Stimulated activated CD8-positive, alpha-beta memory T cell treated with anti-CD3 and anti-CD28 coated beads, Interleukin-7, amount 100 ng/mL, for 48 hours (primary cell): ENCODE measurements around the gene METTL3.
A peak's percentile ranks its signal among the peaks of the same experiment; 100 is the strongest.

ENCODE experiments used
- DNase-seq, 2 donors: peaks; one replicate each; pipeline ENCODE4 v3.0.0-alpha.2; 2020; ENCODE audit warnings: low read depth in 1 of 2; ENCODE audit errors: extremely low read depth in 1 of 2

The METTL3 gene

DNA sequence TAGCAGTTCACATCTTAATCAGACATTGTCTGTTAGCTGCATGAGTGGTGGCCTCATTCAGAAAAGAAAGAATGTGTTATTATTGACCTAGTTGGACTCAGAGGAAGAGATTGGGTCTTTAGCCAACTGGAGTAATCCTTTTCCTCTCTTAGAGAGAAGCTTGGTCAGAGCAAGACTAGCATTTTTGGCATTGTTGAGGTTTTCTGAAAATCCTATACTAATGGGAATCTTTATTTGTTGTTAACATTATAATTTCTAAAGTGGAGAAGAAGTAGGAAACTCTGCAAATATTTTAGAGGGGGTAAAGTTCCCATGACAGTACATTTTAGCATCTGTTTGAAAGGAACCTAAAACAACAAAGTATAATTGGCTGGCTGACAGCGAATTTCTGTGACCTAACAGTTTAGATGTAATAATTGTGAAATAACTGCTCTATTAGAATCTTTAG, 24.5 kb downstream of the METTL3 start:
- DNase-seq: no peak

DNA sequence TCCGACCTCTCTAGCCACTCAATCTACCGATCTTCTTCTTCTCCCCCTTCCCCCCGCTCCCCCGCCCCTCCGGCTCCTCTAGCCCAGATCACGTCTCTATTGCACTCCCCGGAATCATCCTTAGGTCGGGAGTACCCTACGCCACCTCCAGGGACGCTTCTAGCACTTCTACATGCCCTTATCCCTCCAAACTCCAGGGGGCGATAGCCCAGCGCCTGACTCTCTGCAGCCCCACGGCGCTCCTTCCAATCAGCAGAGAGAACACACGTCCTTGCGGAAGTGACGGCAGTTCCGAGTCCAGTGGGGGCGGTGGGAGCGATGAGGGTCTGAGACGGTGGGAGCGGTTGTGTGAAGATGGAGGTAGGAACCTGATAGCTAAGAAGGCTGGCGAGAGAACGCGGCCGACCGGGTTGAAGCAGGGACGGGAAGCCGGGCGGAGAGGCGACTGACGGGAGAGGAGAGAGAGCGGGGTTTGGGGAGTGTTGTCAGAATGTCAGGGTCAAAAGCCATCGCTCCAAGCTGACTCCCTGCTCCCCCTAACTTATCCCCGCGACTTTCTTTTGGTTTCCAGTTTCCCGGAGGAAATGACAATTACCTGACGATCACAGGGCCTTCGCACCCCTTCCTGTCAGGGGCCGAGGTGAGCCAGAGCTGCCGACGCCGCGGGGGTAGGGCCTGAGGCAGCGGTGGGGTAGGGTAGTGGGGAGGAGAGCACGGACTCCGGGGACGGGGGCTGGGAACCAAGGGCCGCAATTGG, 34.0 kb downstream of the METTL3 start, which contains the start of the genes RAB2B and TOX4:
Gene RAB2B, minus strand, starts transcription at position 35 of the 757 bp plus-strand sequence. CDS start 87 bp downstream, outside the sequence.
Gene TOX4, plus strand, starts transcription at position 271 of the 757 bp plus-strand sequence. Its CDS starts 84 bp downstream, at position 355.
- peak; percentile 82 to 95 for DNase-seq

DNA sequence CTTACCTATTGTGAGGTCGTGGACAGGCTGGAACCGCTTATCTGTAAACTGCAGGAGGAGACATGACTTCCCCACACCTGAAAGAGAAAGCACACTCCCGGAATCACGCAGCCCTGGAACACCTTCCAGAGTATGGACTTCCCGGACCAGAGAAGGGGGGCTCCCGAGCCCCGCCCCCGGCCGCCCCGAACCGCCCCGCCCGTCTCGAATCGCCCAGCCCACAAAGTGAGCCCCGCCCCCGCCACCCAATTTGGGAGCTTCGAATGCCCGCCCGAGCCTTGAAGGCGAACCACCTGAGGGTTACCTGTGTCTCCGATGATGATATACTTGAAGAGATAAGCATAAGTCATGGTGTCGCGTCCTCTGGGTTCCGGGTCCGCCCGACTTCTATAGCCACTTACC, 34.6 kb downstream of the METTL3 start:
- DNase-seq: no peak

DNA sequence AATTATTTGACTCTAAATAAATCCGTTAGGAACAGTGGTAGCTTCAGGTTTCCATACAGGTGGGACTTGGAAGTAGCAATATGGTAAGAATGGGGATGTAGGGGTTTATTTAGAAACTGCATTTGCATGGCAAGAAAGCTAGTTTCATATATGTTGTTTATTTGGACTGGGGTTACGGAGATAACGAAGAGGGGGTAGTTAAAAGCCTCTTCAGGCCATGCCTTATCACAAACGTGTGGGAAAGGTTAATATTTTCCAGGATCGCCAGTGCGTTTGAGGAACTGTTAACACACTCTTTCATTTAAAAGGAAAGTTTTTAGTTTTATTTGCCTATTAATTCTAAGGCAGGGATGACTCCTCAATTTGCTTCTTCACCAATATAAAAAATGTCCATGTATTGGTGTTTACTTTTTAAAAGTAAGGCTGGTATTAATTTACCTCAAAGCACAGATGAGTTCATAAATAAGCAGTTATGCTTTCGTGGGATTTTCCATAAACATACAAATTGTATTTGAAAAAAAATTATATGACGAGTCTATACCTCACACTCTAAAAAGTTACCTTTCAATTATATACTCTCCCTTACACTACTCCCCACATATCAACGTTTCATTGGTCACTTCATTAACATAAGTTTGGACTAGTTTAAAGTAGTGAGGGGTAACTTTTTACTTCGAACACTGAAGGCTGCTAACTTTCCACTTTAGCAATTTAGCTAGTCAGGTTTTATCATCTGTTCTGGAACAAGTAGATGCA, 35.2 kb downstream of the METTL3 start:
- no peak for DNase-seq

DNA sequence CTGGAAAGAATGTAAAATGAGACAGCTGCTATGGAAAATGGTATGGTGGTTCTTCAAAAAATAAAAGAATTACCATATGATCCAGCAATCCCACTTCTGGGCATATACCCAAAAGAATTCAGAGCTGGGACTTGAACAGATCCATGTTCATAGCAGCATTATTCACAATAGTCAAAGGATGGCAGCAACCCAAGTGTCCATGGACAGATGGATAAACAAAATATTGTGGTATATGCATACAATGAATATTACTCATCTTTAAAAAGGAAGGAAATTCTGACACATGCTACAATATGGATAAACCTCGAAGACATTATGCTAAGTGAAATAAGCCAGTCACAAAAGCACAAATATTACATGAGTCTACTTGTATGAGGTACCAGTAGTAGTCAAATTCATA, 43.5 kb downstream of the METTL3 start:
- no peak for DNase-seq

DNA sequence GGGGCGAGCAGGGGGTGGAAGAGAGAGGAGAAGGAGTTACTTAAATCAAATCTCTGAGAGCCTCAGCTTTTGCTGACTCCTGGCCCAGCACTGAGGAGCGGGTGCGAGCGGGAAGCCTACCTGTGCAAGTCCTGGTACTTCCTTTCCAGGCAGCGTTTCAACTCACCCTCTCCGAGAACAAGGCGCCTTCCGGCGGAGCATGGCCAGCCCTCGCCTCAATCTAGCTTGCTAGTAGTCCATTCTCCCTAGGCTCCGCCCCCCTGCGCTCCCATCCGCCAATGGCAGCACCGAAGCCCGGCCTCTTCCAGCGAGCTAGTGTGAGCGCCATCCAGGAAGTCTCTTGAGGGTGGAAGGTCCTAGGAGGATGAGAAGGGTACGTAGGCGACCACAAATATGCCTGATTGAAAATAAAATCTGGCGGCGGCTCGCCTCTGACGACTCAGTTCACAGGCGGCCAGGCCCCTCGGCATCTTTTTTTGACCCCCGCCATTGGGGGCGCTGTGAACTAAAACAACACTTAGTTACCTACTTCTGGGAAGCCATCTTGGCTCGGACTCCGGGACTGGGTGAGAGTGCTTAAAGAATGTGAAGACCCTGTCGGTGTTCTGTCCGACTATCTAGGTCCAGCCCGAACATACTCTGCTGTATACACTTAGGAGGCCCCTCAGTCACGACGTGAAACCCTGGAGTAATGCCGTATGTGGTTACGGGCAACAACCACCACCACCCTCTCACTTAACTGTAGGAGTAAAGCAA, 55.0 kb downstream of the METTL3 start, which contains the start of gene CHD8:
Gene CHD8, minus strand, starts transcription at position 212 of the 756 bp plus-strand sequence. CDS start 24,480 bp downstream, outside the sequence.
- peak; percentile 97 to 100 for DNase-seq

DNA sequence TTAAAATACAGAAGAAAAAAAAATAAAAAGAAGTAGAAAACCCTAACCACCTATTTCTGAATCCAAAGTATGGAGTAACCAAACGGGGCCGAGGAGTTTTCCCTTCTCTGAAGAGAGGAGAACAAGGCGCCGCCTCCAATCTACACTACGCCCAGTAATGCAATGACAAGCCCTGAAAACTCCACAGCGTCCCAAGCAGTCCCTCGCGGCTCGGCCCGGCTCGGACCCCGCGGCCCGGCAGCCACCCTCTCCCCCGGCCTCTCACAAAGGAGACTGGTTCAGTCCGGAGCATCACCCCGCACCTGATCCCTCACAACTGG, 55.6 kb downstream of the METTL3 start:
- DNase-seq: no peak

DNA sequence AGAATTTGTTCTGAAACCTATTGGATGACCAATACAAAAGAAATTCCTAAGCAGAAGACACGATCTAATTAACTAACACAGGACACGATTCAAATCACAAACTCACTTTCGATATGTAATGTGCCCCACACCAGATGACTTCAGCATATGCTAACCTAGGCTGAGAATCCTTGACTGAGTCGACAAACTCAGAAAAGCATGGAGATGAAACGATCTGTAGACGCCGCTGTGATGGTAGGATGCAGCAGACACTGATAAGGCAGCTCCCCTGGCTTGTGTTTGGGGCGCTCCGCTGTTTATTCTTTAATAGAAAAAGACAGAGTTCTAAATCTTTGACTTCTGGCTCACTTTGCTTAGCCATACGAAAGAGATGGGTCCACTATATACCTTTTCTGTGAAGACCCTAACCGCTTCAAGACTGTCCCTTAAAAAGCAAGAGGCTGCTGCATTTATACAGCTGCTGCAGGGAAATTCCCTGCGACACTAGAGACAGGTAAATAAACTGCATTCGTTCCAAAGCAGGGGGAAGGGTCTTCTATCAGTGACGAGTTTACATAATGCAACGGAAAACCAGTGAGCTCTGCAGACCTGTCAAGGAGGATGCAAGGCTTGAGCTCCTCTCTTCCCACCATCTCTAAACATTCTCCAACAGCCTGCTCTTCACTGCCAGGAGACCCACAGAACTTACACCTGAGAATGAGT, 56.1 kb downstream of the METTL3 start:
- no peak for DNase-seq

DNA sequence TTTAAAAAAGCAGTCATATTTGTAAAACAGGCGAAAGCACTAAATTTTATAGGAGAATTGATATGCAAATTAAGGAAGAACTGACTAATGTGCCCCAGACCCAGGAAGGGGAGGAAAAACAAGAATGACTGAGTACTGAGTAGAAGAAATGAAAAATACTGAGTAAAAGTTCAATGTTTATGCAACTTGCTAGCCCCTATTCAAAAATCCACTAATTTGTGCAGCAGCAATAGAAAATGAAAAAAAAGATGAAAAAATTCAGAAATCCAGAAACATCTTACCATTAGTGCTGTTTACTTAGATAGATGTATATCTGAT, 61.3 kb downstream of the METTL3 start:
- no peak for DNase-seq
